GM12873 (cell line): ENCODE measurements around the gene HDAC4.

Experiments used
- CTCF ChIP-seq: IDR thresholded peaks from 2 replicates; pipeline ENCODE4 v1.5.1; 2012; ENCODE audit warnings: low read depth, mild to moderate bottlenecking, moderate library complexity, low read length, control low read depth; ENCODE audit not compliant: insufficient read depth; ENCODE audit errors: missing control alignments

HDAC4 gene

GRCh38 chr2:239266434-239266766 lies 134.4 kb downstream of the HDAC4 start:
- TF ChIP-seq CTCF: no peak

- no peak for TF ChIP-seq CTCF
Observed at GRCh38 chr2:239265681-239266433, 135.0 kb downstream of the HDAC4 start.

GRCh38 chr2:239264838-239265651 lies 135.8 kb downstream of the HDAC4 start:
- TF ChIP-seq CTCF: no peak

GRCh38 chr2:239264492-239264837 lies 136.4 kb downstream of the HDAC4 start:
- TF ChIP-seq CTCF: no peak

- TF ChIP-seq CTCF: no peak
Observed at GRCh38 chr2:239263669-239264491, 136.9 kb downstream of the HDAC4 start.

- no peak for TF ChIP-seq CTCF
Observed at GRCh38 chr2:239263231-239263630, 137.6 kb downstream of the HDAC4 start.
